IMR-90 (cell line): Measurements from ENCODE around the gene DMRT2. TPM values are rescaled to one million over a fixed set of nuclear protein-coding genes. Genes with fewer than 3 reads are reported as not detected.

Experiments used
- ATAC-seq: fragments of 200-7000 bp; cut with Tn5 transposase; 2 replicates; pipeline ENCODE4 v1.9.1; 2020; ENCODE audit warnings: low read depth, mild to moderate bottlenecking, moderate library complexity
- BruUV-seq: library from RNA; stranded (reverse); fragments of 400-500 nt; replicated peaks from 2 replicates; lab custom pipeline; 2021; lab: Mats Ljungman, UMichigan
- CTCF ChIA-PET: fragments of 300-600 bp; formaldehyde crosslinking; extraction: SDS; loops from one replicate; lab custom pipeline; 2021; ENCODE audit warnings: antibody characterized with exemption; lab: Yijun Ruan, JAX
- POLR2A ChIA-PET: fragments of 300-600 bp; sonication (Branson Sonifier 250); formaldehyde crosslinking; loops from one replicate; lab custom pipeline; 2022; ENCODE audit warnings: antibody characterized with exemption; ENCODE audit not compliant: unreplicated experiment; lab: Charles Lee
- DNase-seq: peaks from one replicate; pipeline ENCODE4 v3.0.0; 2013
- H2AFZ ChIP-seq: replicated peaks from 2 replicates; pipeline ENCODE3; 2013; ENCODE audit warnings: low read length, mild to moderate bottlenecking; ENCODE audit not compliant: poor library complexity
- H2AK5ac ChIP-seq: 2 replicates; pipeline ENCODE4 v1.6.1; 2013; ENCODE audit warnings: low read depth, low read length, inconsistent platforms
- H2AK9ac ChIP-seq: replicated peaks from 2 replicates; pipeline ENCODE3; 2013; ENCODE audit warnings: mild to moderate bottlenecking, low read depth, low read length, moderate library complexity; ENCODE audit not compliant: poor library complexity
- H2BK120ac ChIP-seq: 2 replicates; pipeline ENCODE4 v1.6.1; 2013; ENCODE audit warnings: low read depth, low read length, inconsistent platforms
- H2BK15ac ChIP-seq: 3 replicates; pipeline ENCODE4 v1.6.1; 2013; ENCODE audit warnings: low read depth, low read length, inconsistent platforms
- H2BK20ac ChIP-seq: 2 replicates; pipeline ENCODE4 v1.6.1; 2013; ENCODE audit warnings: low read depth, mild to moderate bottlenecking, inconsistent platforms, low read length, moderate library complexity
- H2BK5ac ChIP-seq: 2 replicates; pipeline ENCODE4 v1.6.1; 2013; ENCODE audit warnings: mild to moderate bottlenecking, low read depth, low read length, inconsistent platforms; ENCODE audit not compliant: poor library complexity, severe bottlenecking
- H3K14ac ChIP-seq: replicated peaks from 2 replicates; pipeline ENCODE4 v1.6.1; 2013; ENCODE audit warnings: low read depth, low read length, inconsistent platforms
- H3K18ac ChIP-seq: 2 replicates; pipeline ENCODE4 v1.6.1; 2013; ENCODE audit warnings: low read depth, low read length, control low read depth
- H3K23ac ChIP-seq: 2 replicates; pipeline ENCODE4 v1.6.1; 2013; ENCODE audit warnings: low read depth, low read length, inconsistent platforms
- H3K27ac ChIP-seq: 2 replicates; pipeline ENCODE4 v1.5.1; 2013; ENCODE audit warnings: mild to moderate bottlenecking, control low read depth, low read length; ENCODE audit not compliant: insufficient read depth
- H3K27me3 ChIP-seq: 2 replicates; pipeline ENCODE4 v1.6.1; 2013; ENCODE audit warnings: low read length; ENCODE audit not compliant: control insufficient read depth, insufficient read depth
- H3K36me3 ChIP-seq: 2 replicates; pipeline ENCODE4 v1.6.1; 2013; ENCODE audit warnings: low read length, mixed read lengths; ENCODE audit not compliant: control insufficient read depth, insufficient read depth
- H3K4ac ChIP-seq: 2 replicates; pipeline ENCODE4 v1.6.1; 2013; ENCODE audit warnings: low read depth, low read length, inconsistent platforms
- H3K4me1 ChIP-seq: 2 replicates; pipeline ENCODE4 v1.6.1; 2013; ENCODE audit warnings: low read length, mixed read lengths; ENCODE audit not compliant: control insufficient read depth, insufficient read depth
- H3K4me2 ChIP-seq: 2 replicates; pipeline ENCODE4 v1.6.1; 2013; ENCODE audit warnings: low read depth, mild to moderate bottlenecking, control low read depth, low read length, moderate library complexity
- H3K4me3 ChIP-seq: 2 replicates; pipeline ENCODE4 v1.5.1; 2013; ENCODE audit warnings: low read depth, mild to moderate bottlenecking, control low read depth, low read length, moderate library complexity; ENCODE audit not compliant: insufficient read depth
- H3K56ac ChIP-seq: 2 replicates; pipeline ENCODE4 v1.6.1; 2013; ENCODE audit warnings: low read length, inconsistent platforms; ENCODE audit not compliant: insufficient read depth; ENCODE audit errors: extremely low read depth
- H3K79me1 ChIP-seq, 2 experiments: 2 replicates each; pipeline ENCODE4 v1.6.1; 2013; ENCODE audit warnings: low read length in 2 of 2, inconsistent platforms in 1 of 2, low read depth in 1 of 2
- H3K9ac ChIP-seq: 2 replicates; pipeline ENCODE4 v1.6.1; 2013; ENCODE audit warnings: low read depth, low read length, control low read depth
- H3K9me1 ChIP-seq: 2 replicates; pipeline ENCODE4 v1.6.1; 2013; ENCODE audit warnings: low read length, inconsistent platforms; ENCODE audit not compliant: insufficient read depth
- H3K9me3 ChIP-seq: 2 replicates; pipeline ENCODE4 v1.6.1; 2013; ENCODE audit warnings: low read length; ENCODE audit not compliant: control insufficient read depth, insufficient read depth
- H4K20me1 ChIP-seq: 2 replicates; pipeline ENCODE4 v1.6.1; 2013; ENCODE audit warnings: low read length, inconsistent platforms; ENCODE audit not compliant: insufficient read depth
- H4K5ac ChIP-seq: 2 replicates; pipeline ENCODE4 v1.6.1; 2013; ENCODE audit warnings: mild to moderate bottlenecking, low read depth, low read length, control low read depth
- H4K8ac ChIP-seq, 2 experiments: 2 replicates each; pipeline ENCODE4 v1.6.1; 2013; ENCODE audit warnings: low read depth in 2 of 2, low read length in 2 of 2, control low read depth in 1 of 2, inconsistent platforms in 1 of 2
- H4K91ac ChIP-seq: 2 replicates; pipeline ENCODE4 v1.6.1; 2013; ENCODE audit warnings: low read depth, low read length, inconsistent platforms; ENCODE audit not compliant: insufficient read depth
- BHLHE40 ChIP-seq: fragments of 150-350 bp; IDR thresholded peaks from 2 replicates; pipeline ENCODE4 v1.6.1; 2016; ENCODE audit warnings: mild to moderate bottlenecking, low read depth, low read length
- CEBPB ChIP-seq: IDR thresholded peaks from 2 replicates; pipeline ENCODE4 v1.6.1; 2012; ENCODE audit warnings: low read depth, low read length, improper control_type of control experiment
- FOS ChIP-seq: fragments of 150-350 bp; IDR thresholded peaks from 2 replicates; pipeline ENCODE4 v1.6.1; 2016; ENCODE audit warnings: low read depth, low read length
- MAFK ChIP-seq: IDR thresholded peaks from 2 replicates; pipeline ENCODE4 v1.6.1; 2012; ENCODE audit warnings: low read depth, low read length, improper control_type of control experiment
- MAZ ChIP-seq: IDR thresholded peaks from 2 replicates; pipeline ENCODE4 v1.6.1; 2012; ENCODE audit warnings: low read depth, mild to moderate bottlenecking, low read length, improper control_type of control experiment, moderate library complexity, borderline replicate concordance
- NFE2L2 ChIP-seq: fragments of 150-350 bp; IDR thresholded peaks from 2 replicates; pipeline ENCODE4 v1.6.1; 2016; ENCODE audit warnings: low read depth, mild to moderate bottlenecking, low read length
- POLR2A ChIP-seq: IDR thresholded peaks from 2 replicates; pipeline ENCODE4 v1.6.1; 2012; ENCODE audit warnings: mild to moderate bottlenecking, low read depth, low read length
- RAD21 ChIP-seq: IDR thresholded peaks from 2 replicates; pipeline ENCODE4 v1.6.1; 2012; ENCODE audit warnings: low read length, improper control_type of control experiment
- RCOR1 ChIP-seq: IDR thresholded peaks from 2 replicates; pipeline ENCODE4 v1.6.1; 2012; ENCODE audit warnings: mild to moderate bottlenecking, low read length, improper control_type of control experiment; ENCODE audit not compliant: insufficient replicate concordance
- RFX5 ChIP-seq: IDR thresholded peaks from 2 replicates; pipeline ENCODE4 v1.8.0; 2012; ENCODE audit warnings: low read depth, mild to moderate bottlenecking, low read length, moderate library complexity
- SMC3 ChIP-seq: fragments of 150-350 bp; IDR thresholded peaks from 2 replicates; pipeline ENCODE4 v1.6.1; 2016; ENCODE audit warnings: low read depth, mild to moderate bottlenecking, antibody characterized with exemption, low read length, moderate library complexity
- WGBS, 2 experiments: methylation state at CpG; one replicate each; pipeline versions ENCODE4 v1.1.5 to v1.1.7; 2013; ENCODE audit warnings: missing lambda C conversion rate in 2 of 2; ENCODE audit not compliant: insufficient read length in 1 of 2; ENCODE audit errors: extremely low coverage in 2 of 2; 5-methylcytosine and 5-hydroxymethylcytosine counted together
- dilution Hi-C: fragments of 300-500 bp; cut with HindIII; formaldehyde crosslinking; loops from one replicate; pipeline ENCODE4 v1.14.3; 2018; ENCODE audit warnings: low sequenced_read_pairs; ENCODE audit not compliant: unreplicated experiment
- in situ Hi-C: fragments of 300-500 bp; cut with MboI; formaldehyde crosslinking; loops from 3 replicates; pipeline ENCODE4 v1.14.3; 2019; ENCODE audit warnings: low sequenced_read_pairs, inconsistent platforms, mixed read lengths
- intact Hi-C: fragments of 100-400 bp; cut with micrococcal nuclease; formaldehyde crosslinking; loops from 2 replicates; pipeline ENCODE4 v1.10.0; 2022
- polyA plus RNA-seq, 3 experiments: library from polyadenylated mRNA; depleted of rRNA; stranded (reverse); fragments of >200 nt; gene quantifications; 2 replicates each; pipeline ENCODE4 v1.2.3, GENCODE V29; 2012; ENCODE audit warnings: low replicate concordance in 1 of 3
- total RNA-seq: library from RNA; depleted of rRNA; stranded (reverse); fragments of >200 nt; gene quantifications from 2 replicates; pipeline ENCODE4 v1.2.3, GENCODE V29; 2012
- TF ChIP-seq, protein P1 (sequence below): conservative IDR thresholded peaks from 2 replicates; pipeline ENCODE4 v1.5.1; 2012; ENCODE audit warnings: mild to moderate bottlenecking, low read depth, low read length, improper control_type of control experiment
- TF ChIP-seq, protein P2 (sequence below): fragments of 150-350 bp; IDR thresholded peaks from 2 replicates; pipeline ENCODE4 v1.6.1; 2017; ENCODE audit warnings: mild to moderate bottlenecking, antibody characterized with exemption, low read length, low read depth

The DMRT2 gene
- total and polyA plus RNA-seq, 2 of the 4 experiments (the other 2 are of a cell fraction) = not detected

DNA sequence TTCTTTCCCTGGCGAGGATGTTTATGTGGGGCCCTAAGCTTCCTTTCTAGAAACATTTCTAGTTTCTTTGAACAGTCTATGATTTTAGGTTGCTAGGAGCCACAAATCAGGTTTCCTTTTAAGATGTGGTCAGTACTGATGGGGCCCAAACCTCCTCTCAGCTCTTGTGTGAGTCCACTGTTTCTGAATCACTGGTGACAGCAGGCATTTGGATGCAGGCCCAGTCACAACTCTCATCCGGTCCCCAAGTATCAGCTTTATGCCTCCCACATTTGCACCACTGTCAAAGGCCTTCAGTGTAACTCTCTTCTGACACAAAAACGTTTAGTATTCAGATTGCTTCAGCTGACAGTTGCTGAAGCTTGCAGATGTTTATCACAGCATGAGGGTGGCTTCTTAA, 7.8 kb downstream of the DMRT2 start:
- no peak overlapping the region for H2BK5ac ChIP-seq
- no peak overlapping the region for H4K8ac ChIP-seq
- H2BK20ac ChIP-seq = no peak overlapping the region
- H4K20me1 ChIP-seq = no peaks in the 10 kb centered on the region
- no peak overlapping the region for H3K14ac ChIP-seq
- ChIA-PET CTCF (no interaction called here), POLR2A (no interaction called here)
- H3K9me3 ChIP-seq = no peaks in the 10 kb centered on the region
- WGBS, 2 experiments = 20% methylated on average over 1 of the region's 3 CpGs; no CpG with 5 or more reads in 1 of the 2 experiments
- DNase-seq (no peak), ATAC-seq (no peak)
- no peak overlapping the region for H3K18ac ChIP-seq
- H3K4me3 ChIP-seq = no peak overlapping the region
- H3K27me3 ChIP-seq = peaks cover 13% of the 10 kb centered on the region
- in situ Hi-C loops (no loop called here), intact Hi-C loops (no loop called here), dilution Hi-C loops (no loop called here)
- no peak overlapping the region for H3K4me2 ChIP-seq
- no peak overlapping the region for H3K56ac ChIP-seq
- no peak overlapping the region for H2AK5ac ChIP-seq
- no peak overlapping the region for H2BK15ac ChIP-seq
- TF ChIP-seq FOS (no peak), RAD21 (no peak), RCOR1 (no peak), NFE2L2 (no peak), CEBPB (no peak), SMC3 (no peak), BHLHE40 (no peak), MAZ (no peak), POLR2A (no peak), MAFK (no peak), RFX5 (no peak)
- TF ChIP-seq, protein P1, sequence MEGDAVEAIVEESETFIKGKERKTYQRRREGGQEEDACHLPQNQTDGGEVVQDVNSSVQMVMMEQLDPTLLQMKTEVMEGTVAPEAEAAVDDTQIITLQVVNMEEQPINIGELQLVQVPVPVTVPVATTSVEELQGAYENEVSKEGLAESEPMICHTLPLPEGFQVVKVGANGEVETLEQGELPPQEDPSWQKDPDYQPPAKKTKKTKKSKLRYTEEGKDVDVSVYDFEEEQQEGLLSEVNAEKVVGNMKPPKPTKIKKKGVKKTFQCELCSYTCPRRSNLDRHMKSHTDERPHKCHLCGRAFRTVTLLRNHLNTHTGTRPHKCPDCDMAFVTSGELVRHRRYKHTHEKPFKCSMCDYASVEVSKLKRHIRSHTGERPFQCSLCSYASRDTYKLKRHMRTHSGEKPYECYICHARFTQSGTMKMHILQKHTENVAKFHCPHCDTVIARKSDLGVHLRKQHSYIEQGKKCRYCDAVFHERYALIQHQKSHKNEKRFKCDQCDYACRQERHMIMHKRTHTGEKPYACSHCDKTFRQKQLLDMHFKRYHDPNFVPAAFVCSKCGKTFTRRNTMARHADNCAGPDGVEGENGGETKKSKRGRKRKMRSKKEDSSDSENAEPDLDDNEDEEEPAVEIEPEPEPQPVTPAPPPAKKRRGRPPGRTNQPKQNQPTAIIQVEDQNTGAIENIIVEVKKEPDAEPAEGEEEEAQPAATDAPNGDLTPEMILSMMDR = no peak
- TF ChIP-seq, protein P2, sequence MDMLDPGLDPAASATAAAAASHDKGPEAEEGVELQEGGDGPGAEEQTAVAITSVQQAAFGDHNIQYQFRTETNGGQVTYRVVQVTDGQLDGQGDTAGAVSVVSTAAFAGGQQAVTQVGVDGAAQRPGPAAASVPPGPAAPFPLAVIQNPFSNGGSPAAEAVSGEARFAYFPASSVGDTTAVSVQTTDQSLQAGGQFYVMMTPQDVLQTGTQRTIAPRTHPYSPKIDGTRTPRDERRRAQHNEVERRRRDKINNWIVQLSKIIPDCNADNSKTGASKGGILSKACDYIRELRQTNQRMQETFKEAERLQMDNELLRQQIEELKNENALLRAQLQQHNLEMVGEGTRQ = no peak
- no peak overlapping the region for H4K5ac ChIP-seq
- no peak overlapping the region for H2AFZ ChIP-seq
- no TSS peak for BruUV-seq
- no peak overlapping the region for H2BK120ac ChIP-seq
- no peaks in the 10 kb centered on the region for H3K9me1 ChIP-seq
- no peak overlapping the region for H3K9ac ChIP-seq
- H3K4me1 ChIP-seq = no peaks in the 10 kb centered on the region
- no peak overlapping the region for H2AK9ac ChIP-seq
- no peak overlapping the region for H4K91ac ChIP-seq
- H3K79me1 ChIP-seq = no peaks in the 10 kb centered on the region
- H3K27ac ChIP-seq = no peak overlapping the region
- no peak overlapping the region for H3K4ac ChIP-seq
- no peaks in the 10 kb centered on the region for H3K36me3 ChIP-seq
- no peak overlapping the region for H3K23ac ChIP-seq
